Inferior parietal cortex (tissue), 1 donor: ENCODE results near the gene TRUB2.

Source experiments
- DNase-seq: peaks from one replicate; pipeline ENCODE4 v3.0.0-alpha.2; 2016; ENCODE audit errors: extremely low spot score

Gene TRUB2

DNA sequence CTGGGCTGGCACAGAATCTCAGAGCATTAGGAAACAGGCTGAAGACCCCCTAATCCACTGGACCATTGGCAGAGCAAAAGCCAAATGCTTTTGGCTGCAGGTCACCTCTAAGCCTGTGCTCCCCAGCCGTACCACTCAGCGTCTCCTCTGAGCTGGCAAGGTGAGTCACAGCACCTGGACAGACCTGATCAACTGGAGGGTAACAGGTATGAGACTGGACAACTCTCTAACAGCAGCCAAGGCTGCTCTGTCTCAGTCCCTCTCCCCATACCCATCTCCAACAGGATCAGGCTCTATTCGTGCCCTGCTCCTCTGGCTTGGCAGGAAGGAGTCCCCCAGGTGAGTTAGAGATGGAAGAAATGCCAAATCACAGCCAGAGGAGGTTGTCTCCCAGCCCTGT lies 51.1 kb downstream of the TRUB2 start:
- DNase-seq = no peak

DNA sequence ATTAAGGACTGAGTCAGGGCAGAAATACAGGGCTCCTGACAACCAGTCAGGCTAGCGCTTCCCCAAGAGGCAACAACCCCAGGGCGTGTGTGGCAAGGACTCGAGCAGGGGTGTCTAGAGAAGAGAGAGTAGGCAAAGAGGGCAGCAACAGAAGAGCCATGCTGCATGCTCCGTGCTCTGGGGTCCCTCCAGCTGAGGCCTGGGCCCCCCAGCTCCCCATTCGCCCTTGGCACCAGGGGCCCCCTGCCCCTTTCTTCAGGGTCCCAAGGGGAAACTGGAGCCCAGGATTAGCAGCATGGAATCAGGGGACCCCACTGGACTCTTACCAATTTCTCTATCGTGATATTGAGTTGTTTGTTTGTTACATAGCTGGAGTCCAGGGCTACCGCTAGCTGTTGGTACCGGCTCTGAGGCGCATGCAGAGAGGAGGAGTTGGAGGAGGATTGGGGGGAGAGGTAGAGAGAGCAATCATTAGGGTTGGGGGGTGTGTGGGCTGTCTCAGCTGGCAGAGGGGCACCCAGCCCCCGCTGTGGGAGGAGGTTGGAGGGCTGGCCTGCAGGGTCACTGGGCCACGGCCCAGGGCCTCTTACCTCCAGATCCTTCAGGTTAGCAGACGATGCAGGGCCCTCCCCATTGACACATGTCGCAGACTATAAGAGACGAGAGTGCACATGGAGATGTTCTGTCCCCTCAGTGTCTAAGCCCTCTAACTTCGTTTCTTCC lies 55.2 kb downstream of the TRUB2 start:
- DNase-seq = no peak

DNA sequence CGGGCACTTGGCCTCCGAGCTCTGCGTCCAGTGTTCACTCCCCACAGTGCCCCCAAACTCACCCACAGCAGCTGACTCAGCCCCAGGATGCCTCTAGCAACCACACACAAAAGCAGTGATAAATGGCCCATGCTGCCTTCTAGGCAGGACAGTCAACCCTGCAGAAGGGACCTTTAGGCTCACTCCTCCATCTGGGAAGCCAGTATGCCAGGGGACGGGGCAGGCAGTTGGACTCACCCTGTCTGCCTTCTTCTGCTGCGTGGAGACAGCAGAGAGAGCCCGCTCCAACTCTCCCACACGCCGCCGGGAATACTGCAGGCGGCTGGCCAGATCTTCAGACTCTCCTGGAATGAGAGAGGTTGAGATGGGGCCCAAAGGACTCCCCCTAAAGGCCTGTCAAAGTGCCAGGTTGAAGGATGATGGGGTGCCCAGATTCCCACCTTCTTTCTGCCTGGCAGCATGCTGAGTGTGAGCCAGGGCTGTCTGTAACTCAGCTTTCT lies 56.8 kb downstream of the TRUB2 start:
- DNase-seq = no peak

DNA sequence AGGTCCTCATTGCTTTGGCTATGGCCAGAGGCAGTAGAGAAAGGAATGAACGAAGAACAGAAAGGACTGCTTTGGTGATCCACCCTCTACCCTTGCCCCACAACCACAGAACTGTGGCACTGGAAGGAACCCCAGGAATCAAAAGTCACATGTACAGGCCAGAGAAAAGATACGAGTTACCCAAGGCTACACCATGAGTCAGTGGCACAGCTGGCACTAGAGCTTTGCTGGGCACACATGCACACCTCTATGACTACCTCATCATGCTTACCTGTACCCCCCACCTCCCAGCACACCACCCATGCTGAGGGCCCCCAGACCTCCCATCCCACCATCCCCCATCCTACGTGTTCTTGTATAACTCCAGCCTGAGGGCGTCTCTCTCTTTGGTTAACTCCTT lies 59.6 kb downstream of the TRUB2 start:
- DNase-seq = no peak

DNA sequence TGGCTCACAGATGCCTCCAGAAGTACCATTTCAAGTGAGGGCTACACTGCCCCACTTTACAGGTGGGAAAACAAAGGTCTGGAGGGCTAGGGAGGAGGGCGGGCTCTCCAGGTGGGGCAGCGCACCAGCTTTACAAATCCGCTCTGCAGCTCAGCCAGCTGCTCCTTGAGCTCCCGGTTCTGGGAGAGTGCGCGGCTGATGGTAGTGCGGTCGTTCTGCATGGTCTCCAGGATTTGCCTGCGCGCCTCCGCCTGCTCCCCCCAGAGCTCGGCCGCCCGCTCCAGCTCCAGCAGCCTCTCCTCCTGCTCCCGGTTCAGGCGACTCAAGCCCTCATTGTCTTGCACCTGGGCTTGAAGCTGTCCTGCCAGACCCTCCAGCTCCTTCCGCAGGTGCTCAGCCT lies 61.9 kb downstream of the TRUB2 start:
- no peak for DNase-seq

DNA sequence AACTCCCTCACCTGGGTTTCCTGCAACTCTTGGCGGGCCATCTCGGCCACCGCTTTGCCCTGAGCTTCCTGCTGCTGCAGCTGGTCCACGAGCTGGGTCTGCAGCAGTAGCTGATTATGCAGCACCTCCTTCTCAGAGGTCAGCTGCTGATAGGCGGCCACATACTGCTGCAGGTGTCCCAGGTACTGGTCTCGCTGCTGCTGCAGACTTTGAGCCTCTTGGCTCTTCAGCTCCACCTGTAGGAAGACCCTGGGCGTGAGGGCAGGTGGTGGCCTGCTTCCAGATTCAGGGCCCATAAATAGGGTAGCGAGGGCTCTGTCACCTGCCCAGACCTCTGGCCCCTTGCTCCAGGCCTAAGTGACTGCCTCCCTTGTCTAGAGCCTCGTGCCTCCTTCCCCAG lies 63.1 kb downstream of the TRUB2 start:
- no peak for DNase-seq

DNA sequence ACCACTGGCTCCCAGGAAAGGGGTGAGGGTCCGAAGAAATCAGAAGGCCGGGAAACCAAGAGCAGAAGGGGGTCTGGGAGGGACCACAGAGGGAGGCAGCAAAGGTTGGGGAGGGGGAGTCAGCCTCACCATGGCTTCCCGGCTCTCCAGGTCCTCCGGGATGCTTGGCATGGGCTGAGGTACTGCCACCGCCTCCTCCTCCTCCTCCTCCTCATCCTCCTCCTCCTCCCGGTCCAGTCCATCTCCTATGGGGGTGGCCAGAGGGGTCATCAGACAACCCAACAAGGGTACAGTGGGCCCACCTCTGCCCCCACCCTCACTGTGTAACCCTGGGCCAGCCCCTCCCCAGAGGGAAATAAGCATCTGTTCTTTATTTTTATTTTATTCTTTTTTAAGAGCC lies 63.9 kb downstream of the TRUB2 start:
- DNase-seq = no peak

DNA sequence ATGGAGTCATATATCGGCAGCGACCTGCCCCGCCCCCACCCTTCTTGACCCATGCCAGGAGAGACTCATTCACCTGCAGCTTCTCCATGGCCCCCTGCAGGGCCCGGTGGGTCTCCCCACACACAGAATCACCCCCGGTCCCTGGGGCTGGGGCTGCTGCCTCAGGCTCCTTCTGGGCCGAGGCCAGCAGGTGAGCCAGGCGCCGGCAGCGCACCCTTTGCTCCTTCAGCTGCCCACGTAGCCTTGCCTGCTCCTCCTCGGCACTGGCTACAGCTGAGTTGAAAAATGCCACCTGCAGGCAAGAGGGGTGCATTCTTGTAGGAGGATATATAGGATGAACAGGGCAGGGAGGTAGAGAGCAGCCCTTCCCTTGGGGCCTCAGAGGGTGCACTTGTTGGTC lies 64.3 kb downstream of the TRUB2 start:
- DNase-seq = no peak

DNA sequence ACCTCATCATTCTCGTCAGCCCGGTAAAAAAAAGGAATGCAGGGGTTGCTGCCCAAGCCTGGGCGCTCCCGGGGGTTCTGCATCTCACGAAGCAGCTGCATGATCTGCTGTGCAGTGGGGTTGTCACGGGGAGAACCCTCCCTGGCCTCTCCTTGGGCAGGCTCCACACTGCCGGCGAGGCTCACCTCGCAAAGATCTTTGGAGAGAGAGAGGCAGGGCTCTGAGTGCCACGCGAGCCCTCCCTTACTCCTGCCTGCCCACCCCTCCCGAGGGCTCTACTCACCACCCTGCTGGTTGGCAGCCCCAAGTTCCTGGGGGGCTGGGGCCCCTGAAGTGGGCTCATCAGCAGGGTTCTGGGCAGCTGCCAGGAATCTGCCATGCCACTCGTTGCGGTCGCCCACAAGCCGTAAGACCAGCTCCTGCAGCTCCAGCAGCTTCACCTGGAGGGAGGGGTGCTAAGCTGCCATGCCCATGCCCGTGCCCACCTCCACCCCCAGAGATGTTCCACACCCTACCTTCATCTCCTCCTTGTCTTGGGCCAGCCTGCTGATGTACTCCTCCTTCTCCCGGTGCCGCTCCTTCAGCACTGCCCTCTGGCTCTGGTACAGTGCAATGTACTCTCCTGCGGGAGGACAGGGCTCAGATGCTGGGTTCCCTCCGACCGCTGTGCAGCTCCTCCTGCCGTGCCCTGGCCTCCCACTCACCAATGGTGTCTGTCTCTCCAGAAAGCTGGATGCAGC lies 65.0 kb downstream of the TRUB2 start:
- DNase-seq = no peak
